Transverse colon (tissue), 4 donors: ENCODE results near the gene FAM120A.

ENCODE experiments used
- CTCF ChIP-seq, 5 experiments: fragments of 200-600 bp in 3 of 5; fragments of 450-650 bp in 2 of 5; sonication (generic) in 3 of 5; IDR thresholded peaks; 1 replicate in 2 of 5; 2 replicates in 3 of 5; pipeline ENCODE4 v1.5.1; 2016 to 2017; ENCODE audit warnings: antibody characterized with exemption in 5 of 5, inconsistent platforms in 3 of 5, mild to moderate bottlenecking in 2 of 5, moderate library complexity in 1 of 5
- EP300 ChIP-seq: sonication (generic); formaldehyde crosslinking; IDR thresholded peaks from one replicate; pipeline ENCODE4 v1.6.1; 2017; ENCODE audit warnings: antibody characterized with exemption, low read depth
- POLR2A ChIP-seq: fragments of 450-650 bp; IDR thresholded peaks from one replicate; pipeline ENCODE4 v1.6.1; 2016; ENCODE audit warnings: antibody characterized with exemption, mild to moderate bottlenecking, moderate library complexity
- POLR2AphosphoS5 ChIP-seq, 3 donors: sonication (generic); formaldehyde crosslinking; IDR thresholded peaks; one replicate each; pipeline ENCODE4 v1.6.1; 2016; ENCODE audit warnings: antibody characterized with exemption in 3 of 3

- TF ChIP-seq POLR2A (no peak), CTCF (IDR thresholded peaks at IDR 0.05) (no peak), EP300 (no peak), POLR2AphosphoS5 (IDR thresholded peaks at IDR 0.05) (no peak)
Measured at GRCh38 chr9:93576258-93577077, 125.0 kb downstream of the FAM120A start, which contains the start of gene PHF2.
